Stimulated activated CD4-positive, alpha-beta T cell treated with anti-CD3 and anti-CD28 coated beads, Interleukin-1b, Interleukin-23, amount 100 ng/mL, for 48 hours (primary cell): ENCODE data around the gene LILRA6.
A peak's percentile ranks its signal among the peaks of the same experiment; 100 is the strongest.
"Not testable (repeated sequence)": the region's sequence is repeated elsewhere in the genome, so short reads cannot be mapped to it uniquely, and the experiment has no call there.

ENCODE experiments used
- DNase-seq: peaks from one replicate; pipeline ENCODE4 v3.0.0-alpha.2; 2020

The LILRA6 gene

DNA sequence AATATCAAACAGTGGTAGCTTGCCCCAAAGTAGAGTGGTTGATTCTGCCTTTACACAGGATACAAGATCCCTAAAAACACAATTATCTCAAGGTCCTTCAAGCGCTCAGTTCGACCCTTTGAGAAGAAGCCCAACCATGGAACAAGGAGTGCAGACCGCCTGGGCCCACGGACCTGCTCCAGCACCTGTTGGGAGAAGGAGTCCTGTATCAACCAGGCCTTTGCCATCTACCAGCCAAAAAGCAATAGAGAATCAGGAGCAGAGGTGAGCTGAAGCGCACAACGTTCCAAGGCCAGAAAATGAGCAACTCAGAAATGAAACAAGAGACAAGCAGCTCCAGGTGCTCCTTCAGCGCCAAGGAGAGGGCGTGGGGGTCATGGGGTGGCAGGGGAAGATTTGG lies 13.4 kb downstream of the LILRA6 start:
- no peak for DNase-seq

DNA sequence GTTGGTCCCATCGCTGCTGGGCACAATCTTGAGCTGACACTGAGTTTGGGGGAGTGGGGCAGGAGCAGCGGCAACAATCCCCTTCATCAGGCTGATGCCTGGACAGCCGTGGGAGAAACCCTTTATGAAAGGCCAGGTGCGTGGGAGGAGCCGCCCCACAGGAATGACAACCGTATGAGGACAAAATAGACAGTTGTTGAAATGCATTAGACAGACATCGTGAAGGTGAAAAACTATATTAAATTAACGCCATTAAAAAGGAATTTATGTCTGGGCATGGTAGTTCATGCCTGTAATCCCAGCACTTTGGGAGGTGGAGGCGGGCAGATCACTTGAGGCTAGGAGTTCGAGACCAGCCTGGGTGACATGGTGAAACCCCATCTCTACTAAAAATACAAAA lies 18.0 kb downstream of the LILRA6 start:
- not testable (repeated sequence) for DNase-seq

DNA sequence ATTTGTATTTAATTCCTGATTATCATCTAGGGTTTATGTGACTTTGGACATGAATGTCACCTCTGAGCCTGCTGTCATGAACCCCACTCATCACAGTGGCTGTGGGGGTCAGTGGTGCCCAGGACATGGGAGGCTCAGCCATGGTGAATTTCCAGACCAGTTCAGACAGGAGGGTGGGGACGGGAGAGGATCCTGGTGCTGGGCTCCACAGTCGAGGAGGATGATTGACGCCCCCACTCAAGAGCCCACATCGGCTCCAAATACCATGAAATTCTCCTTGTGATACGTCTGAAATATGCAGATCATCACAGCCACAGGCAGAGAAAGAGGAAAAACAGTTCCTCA lies 18.7 kb downstream of the LILRA6 start:
- DNase-seq = not testable (repeated sequence)

DNA sequence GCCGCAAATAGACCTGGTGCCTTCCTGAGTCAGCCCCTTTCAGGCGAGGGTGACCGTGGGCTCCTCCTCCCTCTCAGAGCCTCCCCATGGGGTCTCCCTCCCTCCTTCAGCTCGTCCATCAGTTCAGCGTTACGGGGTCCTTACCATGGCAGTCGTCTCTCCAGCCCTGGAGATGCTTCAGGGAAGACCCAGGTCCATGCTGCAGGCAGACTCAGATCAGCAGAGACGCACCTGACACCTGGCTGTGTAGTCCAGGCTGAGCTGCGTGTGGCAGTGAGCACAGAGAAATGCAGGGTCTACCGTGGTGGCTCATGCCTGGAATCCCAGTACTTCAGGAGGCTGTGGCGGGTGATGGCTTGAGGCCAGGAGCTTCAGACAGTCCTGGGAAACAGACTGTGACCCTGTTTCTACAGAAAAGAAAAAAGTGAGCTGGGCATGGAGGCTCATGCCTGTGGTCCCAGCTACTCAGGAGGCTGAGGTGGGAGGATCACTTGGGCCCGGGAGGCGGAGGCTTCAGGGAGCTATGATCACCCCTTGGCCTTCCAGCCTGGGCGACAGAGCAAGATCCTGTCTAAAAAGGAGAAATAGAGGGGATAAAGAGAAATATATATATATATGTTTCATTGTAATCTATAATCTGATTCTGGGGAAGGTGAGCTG lies 19.2 kb downstream of the LILRA6 start:
- not testable (repeated sequence) for DNase-seq

DNA sequence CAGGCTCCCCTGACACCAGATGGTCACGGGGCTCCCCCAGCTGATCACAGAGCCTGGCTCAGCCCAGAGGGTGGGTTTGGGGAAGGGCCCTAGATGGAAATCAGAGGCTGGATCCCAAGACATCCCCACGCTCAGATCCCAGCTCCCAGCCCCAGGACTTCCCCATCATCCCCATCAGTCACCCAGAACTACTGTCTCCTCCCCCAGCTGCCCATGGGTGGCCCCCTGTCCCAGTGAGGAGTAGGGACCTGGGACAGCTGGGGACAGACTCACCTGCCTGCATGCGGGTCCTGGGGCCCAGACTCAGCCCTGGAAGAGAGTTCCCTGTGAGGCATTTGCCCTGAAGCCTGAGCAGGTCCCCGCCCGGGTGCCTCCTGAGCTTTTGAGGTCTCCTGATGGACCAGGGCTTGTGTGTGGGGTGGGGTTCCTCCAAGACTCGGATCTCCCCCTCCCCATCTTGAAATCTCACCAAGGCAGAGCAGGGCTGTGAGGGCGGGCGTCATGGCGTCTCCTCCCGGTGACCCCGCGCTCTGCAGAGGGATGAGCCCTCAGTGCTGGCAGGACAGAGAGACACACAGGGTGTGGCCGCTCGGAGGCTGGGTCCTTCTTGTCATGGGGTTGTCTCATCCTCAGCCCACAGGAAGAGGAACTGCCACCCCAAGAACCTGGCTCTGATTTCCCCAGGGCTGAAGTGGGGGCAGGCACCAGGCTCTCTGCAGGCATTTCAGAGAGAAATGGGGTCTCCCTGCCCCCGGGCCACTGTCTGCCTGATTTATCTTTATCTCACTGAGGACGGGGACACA lies 19.9 kb downstream of the LILRA6 start, which contains the start of gene LILRB3:
Gene LILRB3, minus strand, starts transcription at position 534 of the 803 bp plus-strand sequence. Its CDS starts 31 bp downstream, at position 503.
- DNase-seq = not testable (repeated sequence)

DNA sequence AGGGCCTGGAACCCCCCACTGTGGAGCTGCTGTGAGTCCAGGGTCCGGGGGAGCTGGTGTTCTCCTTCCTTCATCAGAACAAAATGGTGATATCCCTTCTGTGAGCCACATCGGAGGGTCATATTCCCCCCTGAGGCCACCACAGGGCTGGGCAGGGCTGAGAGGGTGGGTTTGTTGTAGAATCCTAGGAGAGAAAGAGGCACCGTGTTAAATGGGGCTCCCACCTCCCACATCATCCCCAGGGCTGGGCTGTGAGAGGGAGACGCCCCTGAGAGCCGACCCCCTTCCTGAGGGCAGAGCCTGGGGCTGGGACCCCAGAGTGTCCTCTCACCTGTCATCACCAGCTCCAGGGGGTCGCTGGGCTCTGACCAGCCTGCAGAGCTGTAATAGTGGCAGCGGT lies 20.6 kb downstream of the LILRA6 start:
- DNase-seq = not testable (repeated sequence)

DNA sequence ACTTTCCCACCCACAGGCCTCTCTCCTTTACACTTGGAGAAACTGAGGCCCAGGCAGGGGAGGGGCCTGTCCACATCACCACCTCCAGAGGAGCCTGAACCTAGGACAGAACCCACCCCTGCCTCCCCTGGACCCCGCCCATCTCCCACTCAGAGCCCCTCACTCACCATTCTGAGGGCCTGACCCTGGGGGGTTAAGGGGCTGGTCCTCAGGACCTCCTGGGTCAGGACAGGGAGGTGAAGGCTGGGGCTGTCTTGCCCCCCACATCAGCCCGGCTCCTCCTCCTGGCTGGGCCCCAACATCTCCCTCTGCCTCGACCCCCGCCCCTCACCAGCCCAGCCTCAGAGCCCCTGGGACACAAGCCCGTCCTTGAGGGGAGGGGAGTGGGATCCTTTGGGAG lies 22.9 kb downstream of the LILRA6 start:
- not testable (repeated sequence) for DNase-seq

DNA sequence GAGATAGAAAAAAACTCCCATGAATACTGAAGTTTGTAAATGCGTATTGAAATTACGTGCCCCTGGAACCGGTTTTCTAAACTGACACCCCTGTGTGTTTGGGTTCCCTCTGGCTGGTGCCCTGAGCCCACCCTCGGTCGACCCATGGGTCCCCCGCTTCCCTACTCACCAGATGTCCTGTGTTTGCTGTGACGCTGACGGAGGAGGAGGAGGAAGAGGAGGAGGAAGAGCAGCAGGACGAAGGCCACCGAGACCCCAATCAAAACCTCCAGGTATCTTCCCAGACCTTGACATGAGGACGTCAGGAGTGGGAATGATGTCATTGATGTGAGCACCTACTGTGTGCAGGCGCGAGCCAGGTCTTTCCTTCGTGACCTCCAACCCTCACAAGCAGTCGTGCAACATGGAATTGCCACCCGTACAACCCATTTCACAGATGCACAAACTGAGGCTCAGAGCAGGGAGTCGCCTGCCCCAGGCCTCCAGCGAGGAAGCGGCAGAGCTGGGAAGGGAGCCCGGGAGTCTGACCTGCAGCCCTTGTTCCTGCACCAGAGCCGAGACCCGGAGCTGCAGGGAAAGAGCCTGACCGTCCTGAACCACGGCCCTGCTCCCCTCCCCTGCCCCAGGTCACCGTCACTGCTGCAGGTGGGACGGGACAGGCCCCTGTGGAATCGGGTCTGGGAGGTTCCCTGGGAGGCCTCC lies 23.5 kb downstream of the LILRA6 start:
- DNase-seq = no peak

DNA sequence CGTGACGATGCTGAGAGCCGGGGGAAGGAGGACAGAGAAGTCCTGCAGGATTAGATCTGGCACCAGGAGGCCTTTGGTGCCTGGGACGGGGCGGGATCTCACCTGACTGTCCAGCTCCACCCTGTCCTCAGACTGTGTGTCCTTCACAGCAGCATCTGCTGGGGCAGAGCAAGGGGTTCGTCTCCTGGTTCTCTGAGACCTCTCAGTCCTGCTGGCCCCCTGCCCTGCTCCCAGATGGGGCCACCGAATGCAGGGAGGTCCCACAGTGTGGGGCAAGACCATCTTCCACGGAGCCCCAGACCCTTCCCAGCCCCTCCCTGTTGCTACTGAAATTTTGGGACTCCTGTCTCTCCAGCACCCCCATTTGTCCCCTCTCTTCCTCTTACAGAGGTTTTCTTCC lies 24.3 kb downstream of the LILRA6 start:
- no peak for DNase-seq

DNA sequence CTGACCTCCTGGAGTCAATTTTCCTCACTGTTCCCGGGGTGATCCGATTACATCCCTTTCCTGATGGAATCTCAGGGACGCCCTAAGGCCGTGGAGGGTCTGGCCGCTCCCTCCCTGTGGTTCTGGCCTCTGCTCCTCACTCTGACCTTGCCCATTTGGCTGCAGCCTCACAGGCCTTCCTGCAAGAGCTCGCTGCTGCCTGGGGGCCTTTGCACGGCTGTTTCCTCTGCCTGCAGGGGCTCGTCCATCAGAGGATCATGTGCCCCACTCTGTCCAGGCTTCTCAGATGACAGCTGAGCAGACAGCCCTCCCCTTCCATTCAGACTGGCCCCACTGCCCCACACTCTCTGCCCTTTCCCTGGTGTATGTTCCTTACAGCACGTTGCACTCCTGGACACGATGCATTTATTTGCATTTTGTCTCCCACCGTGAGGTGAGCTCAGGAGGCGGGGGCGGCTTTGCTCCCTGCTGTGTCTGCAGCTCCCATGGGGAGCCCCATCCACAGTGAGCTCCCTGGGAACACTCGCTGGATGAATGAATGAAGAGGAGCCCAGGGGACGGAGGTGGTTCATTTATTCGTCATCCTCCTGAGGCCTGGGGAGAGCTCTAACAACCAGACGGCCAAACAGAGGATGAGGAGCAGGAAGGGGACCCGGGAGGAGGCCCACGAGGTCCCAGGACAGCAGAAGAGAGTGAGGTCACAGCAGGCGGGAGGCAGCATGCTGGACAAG lies 24.9 kb downstream of the LILRA6 start:
- not testable (repeated sequence) for DNase-seq

DNA sequence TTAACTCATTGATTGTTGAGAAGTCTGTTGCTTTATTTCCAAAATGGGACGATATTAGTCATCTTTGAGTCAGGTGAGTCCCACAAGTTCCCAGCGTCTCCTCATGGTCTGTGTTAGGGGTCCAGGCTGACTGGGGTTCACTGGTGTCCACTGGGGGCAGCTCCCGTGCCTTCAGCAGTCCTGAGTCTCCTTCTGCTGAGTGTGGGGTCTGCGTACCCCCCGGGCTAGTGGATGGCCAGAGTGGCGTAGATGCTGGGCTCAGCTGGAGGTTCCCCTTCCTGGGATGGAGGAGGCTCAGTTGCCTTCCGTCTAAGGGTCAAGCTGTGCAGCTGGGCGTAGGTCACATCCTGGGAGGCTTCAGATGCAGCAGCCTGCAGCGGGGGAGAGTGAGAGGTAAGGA lies 25.7 kb downstream of the LILRA6 start:
- DNase-seq = no peak

DNA sequence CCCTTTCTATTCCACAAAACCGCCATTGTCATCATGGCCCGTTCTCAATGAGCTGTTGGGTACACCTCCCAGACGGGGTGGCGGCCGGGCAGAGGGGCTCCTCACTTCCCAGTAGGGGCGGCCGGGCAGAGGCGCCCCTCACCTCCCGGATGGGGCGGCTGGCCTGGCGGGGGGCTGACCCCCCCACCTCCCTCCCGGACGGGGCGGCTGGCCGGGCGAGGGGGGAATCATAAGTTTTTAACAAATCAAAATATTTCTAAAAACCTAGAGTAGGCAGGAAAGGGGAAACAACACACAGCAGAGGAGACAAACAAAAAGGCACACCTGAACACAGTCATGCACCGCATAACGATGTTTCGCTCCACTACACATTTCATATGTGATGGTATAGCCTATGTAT lies 27.9 kb downstream of the LILRA6 start:
- DNase-seq = not testable (repeated sequence)

DNA sequence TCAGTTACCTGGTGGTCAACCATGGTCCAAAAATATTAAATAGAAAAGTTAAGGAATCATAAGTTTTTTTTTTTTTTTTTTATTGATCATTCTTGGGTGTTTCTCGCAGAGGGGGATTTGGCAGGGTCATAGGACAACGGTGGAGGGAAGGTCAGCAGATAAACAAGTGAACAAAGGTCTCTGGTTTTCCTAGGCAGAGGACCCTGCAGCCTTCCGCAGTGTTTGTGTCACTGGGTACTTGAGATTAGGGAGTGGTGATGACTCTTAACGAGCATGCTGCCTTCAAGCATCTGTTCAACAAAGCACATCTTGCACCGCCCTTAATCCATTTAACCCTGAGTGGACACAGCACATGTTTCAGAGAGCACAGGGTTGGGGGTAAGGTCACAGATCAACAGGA lies 28.4 kb downstream of the LILRA6 start:
- not testable (repeated sequence) for DNase-seq

DNA sequence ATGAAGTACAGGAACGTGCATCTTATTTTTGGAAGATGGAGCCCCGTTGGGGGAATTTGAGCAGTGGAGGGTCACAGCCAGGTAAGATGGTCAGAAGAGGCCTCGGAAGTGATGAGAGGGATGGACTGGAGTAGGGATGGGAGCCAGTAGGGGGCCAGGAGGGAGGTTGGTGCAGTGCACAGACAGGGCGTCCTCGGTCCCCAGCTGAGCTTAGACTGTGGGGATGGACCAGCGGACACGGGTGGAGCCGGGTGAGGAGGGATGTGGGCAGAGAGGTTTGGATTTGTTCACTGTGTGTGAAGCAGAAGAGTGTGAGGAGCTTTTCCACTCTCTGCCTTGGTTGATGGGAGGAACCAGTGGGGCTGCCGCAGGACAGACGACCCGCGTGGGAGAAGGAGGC lies 31.4 kb downstream of the LILRA6 start:
- DNase-seq = no peak

DNA sequence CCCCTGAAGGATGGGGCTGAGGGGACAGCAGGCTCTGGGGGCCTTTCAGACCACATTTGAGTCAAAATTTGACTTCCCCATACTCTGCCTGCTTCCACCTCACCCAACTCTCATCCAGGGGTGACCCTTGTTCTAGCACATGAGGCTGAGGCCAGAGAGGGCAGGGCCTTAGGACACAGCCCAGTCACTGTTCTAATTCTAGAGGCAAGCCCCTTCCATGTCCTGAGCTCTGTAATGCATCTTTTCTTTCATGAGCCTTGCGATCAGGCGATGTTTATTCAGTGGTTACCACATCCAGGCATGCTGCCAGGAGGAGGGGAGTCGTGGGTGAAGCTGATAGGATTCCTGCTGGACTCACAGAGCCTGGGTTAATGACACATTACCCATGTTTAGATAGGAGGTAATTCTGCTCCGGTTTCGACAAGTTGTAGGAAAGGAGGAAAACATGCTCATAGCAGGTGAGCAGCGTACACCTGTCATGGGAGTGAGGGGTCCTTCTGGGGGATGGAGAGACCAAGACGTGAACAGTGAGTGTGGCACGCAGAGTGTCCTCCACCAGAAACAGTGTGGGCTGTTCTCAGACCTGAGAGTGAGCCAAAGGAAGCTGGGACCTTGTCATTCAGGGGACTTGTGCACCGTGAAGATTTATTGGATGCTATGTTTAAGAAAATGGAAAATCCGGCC lies 32.6 kb downstream of the LILRA6 start:
- DNase-seq = no peak

DNA sequence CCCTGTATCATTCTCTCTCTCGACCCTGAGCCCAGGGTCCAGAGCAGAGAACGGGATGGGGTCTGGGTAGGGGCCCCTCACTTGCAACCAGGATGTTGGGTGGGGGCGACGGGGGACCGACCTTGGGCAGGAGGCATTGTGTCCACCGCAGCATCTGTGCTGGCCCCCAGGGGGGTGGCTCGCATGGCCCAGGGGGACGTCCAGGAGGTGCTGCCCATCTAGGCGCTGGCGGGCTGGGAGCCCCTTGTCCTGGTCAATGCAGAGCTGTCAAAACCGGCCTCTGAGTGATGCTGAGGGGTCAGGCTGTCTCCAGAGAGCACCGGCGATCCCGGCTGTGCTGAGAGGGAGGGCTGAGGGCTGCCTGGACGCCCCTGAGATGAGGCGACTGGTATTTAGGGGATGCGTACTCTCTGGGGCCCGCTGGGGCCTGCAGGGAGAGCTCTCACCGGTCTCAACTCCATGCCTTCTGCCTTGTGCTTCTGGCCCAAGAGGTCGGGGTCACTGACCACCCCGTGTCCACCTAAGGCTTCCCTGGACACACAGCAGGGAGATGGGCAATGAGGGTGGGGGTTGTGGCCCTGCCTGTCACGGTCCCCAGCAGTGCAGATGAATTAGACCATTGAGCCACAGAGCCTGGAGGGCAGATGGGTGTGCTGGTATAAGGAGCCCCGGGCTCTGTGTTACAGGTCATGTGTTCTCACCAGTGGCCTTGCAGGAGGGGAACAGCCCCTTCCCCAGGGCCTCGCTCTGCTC lies 33.4 kb downstream of the LILRA6 start:
- DNase-seq = peak; percentile 20

DNA sequence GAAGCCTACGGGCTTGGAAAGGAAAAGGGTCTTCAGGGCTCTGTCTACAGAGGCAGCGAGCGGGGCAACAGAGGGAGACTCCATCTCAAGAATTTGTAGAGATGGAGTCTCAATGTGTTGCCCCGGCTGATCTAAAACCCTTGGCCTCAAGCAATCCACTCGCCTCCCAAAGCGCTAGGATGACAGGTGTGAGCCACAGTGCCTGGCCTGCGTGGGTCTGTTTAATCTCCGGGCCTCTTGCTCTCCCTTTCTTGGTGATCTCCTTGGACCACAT lies 33.9 kb downstream of the LILRA6 start:
- DNase-seq = peak; percentile 31

DNA sequence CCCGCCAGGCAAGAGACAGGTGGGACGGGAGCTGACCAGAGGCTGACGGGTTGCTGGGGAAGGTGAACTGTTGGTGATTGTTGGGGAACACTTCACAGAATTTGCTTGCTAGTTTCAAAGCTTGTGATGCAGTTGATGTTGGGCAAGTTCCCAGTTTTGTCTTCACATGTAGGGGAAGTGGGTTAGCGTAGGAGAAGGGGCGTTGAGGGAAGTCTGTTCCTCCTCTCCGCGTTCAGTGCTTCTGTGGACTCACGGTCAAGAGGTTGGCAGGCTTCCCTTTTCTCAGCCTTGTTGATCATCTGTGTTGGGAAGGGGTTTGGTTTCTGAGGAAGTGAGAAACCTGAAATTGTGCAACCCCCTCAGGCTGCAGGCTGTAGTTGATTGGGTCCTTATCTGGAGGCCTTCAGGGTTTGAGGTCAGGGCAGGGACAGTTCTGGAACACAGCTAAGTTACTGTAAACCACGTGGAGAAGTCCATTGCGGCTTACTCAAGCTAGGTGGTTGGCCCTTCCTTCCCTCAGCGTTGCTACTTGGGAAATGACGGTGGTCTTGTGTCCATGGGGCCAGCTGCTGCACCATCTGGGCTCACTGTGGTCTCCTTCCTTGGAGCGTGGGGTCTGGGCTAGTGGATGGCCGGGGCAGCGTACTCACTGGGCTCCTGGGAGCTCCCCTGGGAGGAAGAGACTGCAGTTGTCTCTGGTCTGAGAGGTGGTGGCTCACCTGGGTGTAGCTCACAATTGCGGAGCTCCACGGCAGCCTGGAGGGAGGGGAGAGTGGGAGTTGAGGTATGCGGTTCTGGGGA lies 34.4 kb downstream of the LILRA6 start:
- peak; percentile 63 for DNase-seq

DNA sequence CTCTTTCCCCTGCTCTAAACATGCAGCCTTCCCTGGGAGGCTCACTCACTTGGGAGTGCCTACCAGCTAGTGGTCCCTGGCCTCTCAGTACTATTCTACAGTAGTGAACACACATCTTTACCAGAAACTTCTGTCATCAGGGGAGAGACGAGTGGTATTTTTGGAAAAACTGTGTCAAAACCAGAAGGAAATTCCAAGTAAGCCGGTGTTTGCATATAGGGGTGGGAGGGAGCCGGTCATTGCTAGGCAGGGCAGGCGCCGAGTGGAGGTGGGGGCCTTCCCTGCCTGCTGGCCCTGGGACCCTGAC lies 35.0 kb downstream of the LILRA6 start:
- DNase-seq = no peak

DNA sequence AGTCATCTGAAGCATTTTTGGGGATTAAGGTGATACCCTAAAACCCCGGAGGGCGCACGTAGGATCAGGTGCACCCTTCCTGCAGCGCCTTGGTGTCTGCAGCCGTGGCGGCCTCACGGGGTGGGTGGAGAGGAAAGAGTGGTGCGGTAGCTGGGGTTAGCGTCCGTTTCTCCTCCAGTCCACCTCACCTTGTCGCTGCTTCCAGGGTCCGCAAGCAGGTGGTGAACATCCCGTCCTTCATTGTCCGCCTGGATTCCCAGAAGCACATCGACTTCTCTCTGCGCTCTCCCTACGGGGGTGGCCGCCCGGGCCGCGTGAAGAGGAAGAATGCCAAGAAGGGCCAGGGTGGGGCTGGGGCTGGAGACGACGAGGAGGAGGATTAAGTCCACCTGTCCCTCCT lies 35.4 kb downstream of the LILRA6 start:
- not testable (repeated sequence) for DNase-seq

DNA sequence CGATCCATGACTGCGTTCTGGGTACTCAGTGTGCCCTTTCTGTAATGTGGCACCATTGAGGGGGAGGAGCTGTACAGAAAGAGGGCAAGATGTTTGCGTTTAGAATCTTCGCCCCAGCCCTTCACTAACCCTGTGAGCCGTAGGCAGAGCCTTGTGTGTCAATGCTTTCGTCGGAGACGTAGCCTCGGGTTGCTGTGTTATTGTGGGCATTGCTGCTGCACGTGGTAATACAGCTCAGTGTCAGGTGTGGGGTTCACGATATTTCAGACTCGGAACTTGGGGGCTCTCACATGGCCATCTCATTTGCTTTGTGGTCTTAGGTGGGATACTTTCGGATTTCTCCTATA lies 35.8 kb downstream of the LILRA6 start:
- no peak for DNase-seq
